ENCODE data around the gene CDHR2. TPM values are rescaled to one million over a fixed set of nuclear protein-coding genes. Genes with fewer than 3 reads are reported as not detected.

The CDHR2 gene
- total RNA-seq, 1 donor from 2014 or later, result 0.43 TPM

GRCh38 chr5:176616511-176616910 is 67.4 kb downstream of the CDHR2 start:
- Mint-ChIP-seq H3K4me3 (ENCODE audit: unreplicated experiment) (no peak overlapping the region), H3K27ac (ENCODE audit: unreplicated experiment) (no peak overlapping the region), H3K9me3 (ENCODE audit: unreplicated experiment) (no peaks in the 10 kb centered on the region), H3K36me3 (ENCODE audit: unreplicated experiment) (no peaks in the 10 kb centered on the region), H3K4me1 (ENCODE audit: unreplicated experiment) (peaks cover 13% of the 10 kb centered on the region), H3K27me3 (ENCODE audit: unreplicated experiment) (peaks cover 39% of the 10 kb centered on the region)
- no peak for TF ChIP-seq CTCF (IDR thresholded peaks at IDR 0.05)
- DNase-seq (ENCODE audit: extremely low spot score, unreplicated experiment), result no peak

GRCh38 chr5:176618783-176619182 is 69.6 kb downstream of the CDHR2 start:
- no peak for DNase-seq (ENCODE audit: extremely low spot score, unreplicated experiment)
- Mint-ChIP-seq H3K4me3 (ENCODE audit: unreplicated experiment) (peak overlapping the region; percentile 35), H3K27ac (ENCODE audit: unreplicated experiment) (no peak overlapping the region), H3K27me3 (ENCODE audit: unreplicated experiment) (peaks cover 47% of the 10 kb centered on the region), H3K9me3 (ENCODE audit: unreplicated experiment) (no peaks in the 10 kb centered on the region), H3K4me1 (ENCODE audit: unreplicated experiment) (peaks cover 12% of the 10 kb centered on the region), H3K36me3 (ENCODE audit: unreplicated experiment) (no peaks in the 10 kb centered on the region)
- no peak for TF ChIP-seq CTCF (IDR thresholded peaks at IDR 0.05)

- peaks cover 10% of the 10 kb centered on the region for H3K4me1 Mint-ChIP-seq (ENCODE audit: unreplicated experiment)
- TF ChIP-seq CTCF (IDR thresholded peaks at IDR 0.05), result peak; percentile 52
- H3K27ac Mint-ChIP-seq (ENCODE audit: unreplicated experiment), result no peak overlapping the region
- no peaks in the 10 kb centered on the region for H3K9me3 Mint-ChIP-seq (ENCODE audit: unreplicated experiment)
- peak overlapping the region; percentile 35 for H3K4me3 Mint-ChIP-seq (ENCODE audit: unreplicated experiment)
- DNase-seq (ENCODE audit: extremely low spot score, unreplicated experiment), result no peak
- H3K36me3 Mint-ChIP-seq (ENCODE audit: unreplicated experiment), result no peaks in the 10 kb centered on the region
- peaks cover 51% of the 10 kb centered on the region for H3K27me3 Mint-ChIP-seq (ENCODE audit: unreplicated experiment)
Observed at GRCh38 chr5:176619203-176619568, 70.0 kb downstream of the CDHR2 start.

- H3K4me3 Mint-ChIP-seq (ENCODE audit: unreplicated experiment), result no peak overlapping the region
- H3K36me3 Mint-ChIP-seq (ENCODE audit: unreplicated experiment), result no peaks in the 10 kb centered on the region
- peaks cover 54% of the 10 kb centered on the region for H3K27me3 Mint-ChIP-seq (ENCODE audit: unreplicated experiment)
- no peaks in the 10 kb centered on the region for H3K9me3 Mint-ChIP-seq (ENCODE audit: unreplicated experiment)
- TF ChIP-seq CTCF (IDR thresholded peaks at IDR 0.05), result no peak
- peaks cover 10% of the 10 kb centered on the region for H3K4me1 Mint-ChIP-seq (ENCODE audit: unreplicated experiment)
- H3K27ac Mint-ChIP-seq (ENCODE audit: unreplicated experiment), result no peak overlapping the region
- DNase-seq (ENCODE audit: extremely low spot score, unreplicated experiment), result no peak
Observed at GRCh38 chr5:176619569-176620332, 70.6 kb downstream of the CDHR2 start.

- H3K36me3 Mint-ChIP-seq (ENCODE audit: unreplicated experiment), result no peaks in the 10 kb centered on the region
- H3K27ac Mint-ChIP-seq (ENCODE audit: unreplicated experiment), result no peak overlapping the region
- H3K27me3 Mint-ChIP-seq (ENCODE audit: unreplicated experiment), result peaks cover 56% of the 10 kb centered on the region
- H3K4me3 Mint-ChIP-seq (ENCODE audit: unreplicated experiment), result peak overlapping the region; percentile 42
- H3K4me1 Mint-ChIP-seq (ENCODE audit: unreplicated experiment), result peaks cover 10% of the 10 kb centered on the region
- H3K9me3 Mint-ChIP-seq (ENCODE audit: unreplicated experiment), result no peaks in the 10 kb centered on the region
- DNase-seq (ENCODE audit: extremely low spot score, unreplicated experiment), result no peak
- no peak for TF ChIP-seq CTCF (IDR thresholded peaks at IDR 0.05)
Observed at GRCh38 chr5:176620333-176620981, 71.3 kb downstream of the CDHR2 start.
